KMS-11 (cell line): ENCODE results near the gene SAMD4B.

Experiments
- H2AFZ ChIP-seq: fragments of 200-600 bp; sonication (generic); 2 replicates; pipeline ENCODE4 v1.6.1; 2016; ENCODE audit warnings: antibody characterized with exemption, mixed run types, low read depth
- H3K27ac ChIP-seq: fragments of 200-600 bp; sonication (generic); 2 replicates; pipeline ENCODE4 v1.6.1; 2016; ENCODE audit warnings: mild to moderate bottlenecking, mixed run types
- H3K27me3 ChIP-seq: fragments of 200-600 bp; sonication (generic); 2 replicates; pipeline ENCODE4 v1.6.1; 2017; ENCODE audit warnings: mild to moderate bottlenecking, low read depth, mixed run types, moderate library complexity; ENCODE audit not compliant: insufficient read depth
- H3K36me3 ChIP-seq: fragments of 200-600 bp; sonication (generic); 2 replicates; pipeline ENCODE4 v1.6.1; 2017; ENCODE audit warnings: mild to moderate bottlenecking, mixed run types; ENCODE audit not compliant: insufficient read depth
- H3K4me1 ChIP-seq: fragments of 200-600 bp; sonication (generic); 2 replicates; pipeline ENCODE4 v1.6.1; 2016; ENCODE audit warnings: mild to moderate bottlenecking, low read depth, mixed run types; ENCODE audit not compliant: poor library complexity, severe bottlenecking
- H3K4me2 ChIP-seq: fragments of 200-600 bp; sonication (generic); 2 replicates; pipeline ENCODE4 v1.7.0; 2016; ENCODE audit warnings: mild to moderate bottlenecking, mixed run types
- H3K4me3 ChIP-seq: fragments of 200-600 bp; sonication (generic); IDR thresholded peaks from 2 replicates; pipeline ENCODE4 v1.6.1; 2017; ENCODE audit warnings: low read depth, low read length, mixed read lengths; ENCODE audit not compliant: insufficient read depth
- H3K79me2 ChIP-seq: fragments of 200-600 bp; sonication (generic); 2 replicates; pipeline ENCODE4 v1.6.1; 2016; ENCODE audit warnings: low read depth, mixed run types; ENCODE audit not compliant: insufficient read depth
- H3K9ac ChIP-seq: fragments of 200-600 bp; sonication (generic); 2 replicates; pipeline ENCODE4 v1.6.1; 2016; ENCODE audit warnings: mild to moderate bottlenecking, mixed run types
- H4K20me1 ChIP-seq: fragments of 200-600 bp; sonication (generic); 2 replicates; pipeline ENCODE4 v1.6.1; 2016; ENCODE audit warnings: mild to moderate bottlenecking, mixed run types; ENCODE audit not compliant: insufficient read depth
- TF ChIP-seq, protein P1 (sequence below): fragments of 200-600 bp; sonication (generic); conservative IDR thresholded peaks from 2 replicates; pipeline ENCODE4 v1.6.1; 2017; ENCODE audit warnings: low read depth, mild to moderate bottlenecking, antibody characterized with exemption, low read length, moderate library complexity, mixed read lengths

SAMD4B gene

DNA sequence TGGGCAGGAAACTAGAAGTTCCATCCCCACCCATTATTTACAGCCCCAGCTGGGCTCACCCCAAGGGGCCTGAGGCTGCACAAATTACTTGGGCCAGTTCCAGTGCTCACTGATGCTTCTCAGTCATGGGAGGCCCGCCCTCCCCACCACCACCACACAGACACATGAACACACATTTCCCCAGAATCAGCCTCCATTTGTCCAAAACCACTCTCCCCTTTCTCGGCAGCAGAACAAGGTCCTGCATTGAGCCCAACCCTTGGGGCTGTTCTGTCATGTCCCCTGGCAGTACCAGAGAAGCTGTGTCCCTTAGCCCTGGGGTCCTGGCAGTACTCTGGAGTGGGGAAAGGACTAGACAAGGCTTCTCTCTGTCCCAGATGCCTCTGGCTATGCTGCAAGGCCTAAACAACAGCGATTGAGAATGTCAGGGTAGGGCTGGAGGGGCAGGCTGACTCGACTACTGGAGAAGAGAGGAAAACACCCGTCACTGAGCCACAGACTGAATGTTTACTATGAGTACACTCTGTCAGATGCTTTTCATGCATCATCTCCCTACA is 21.8 kb downstream of the SAMD4B start:
- peaks cover 4% of the 10 kb centered on the region for H3K4me1 ChIP-seq
- H3K9ac ChIP-seq, result no peak overlapping the region
- TF ChIP-seq, protein P1, sequence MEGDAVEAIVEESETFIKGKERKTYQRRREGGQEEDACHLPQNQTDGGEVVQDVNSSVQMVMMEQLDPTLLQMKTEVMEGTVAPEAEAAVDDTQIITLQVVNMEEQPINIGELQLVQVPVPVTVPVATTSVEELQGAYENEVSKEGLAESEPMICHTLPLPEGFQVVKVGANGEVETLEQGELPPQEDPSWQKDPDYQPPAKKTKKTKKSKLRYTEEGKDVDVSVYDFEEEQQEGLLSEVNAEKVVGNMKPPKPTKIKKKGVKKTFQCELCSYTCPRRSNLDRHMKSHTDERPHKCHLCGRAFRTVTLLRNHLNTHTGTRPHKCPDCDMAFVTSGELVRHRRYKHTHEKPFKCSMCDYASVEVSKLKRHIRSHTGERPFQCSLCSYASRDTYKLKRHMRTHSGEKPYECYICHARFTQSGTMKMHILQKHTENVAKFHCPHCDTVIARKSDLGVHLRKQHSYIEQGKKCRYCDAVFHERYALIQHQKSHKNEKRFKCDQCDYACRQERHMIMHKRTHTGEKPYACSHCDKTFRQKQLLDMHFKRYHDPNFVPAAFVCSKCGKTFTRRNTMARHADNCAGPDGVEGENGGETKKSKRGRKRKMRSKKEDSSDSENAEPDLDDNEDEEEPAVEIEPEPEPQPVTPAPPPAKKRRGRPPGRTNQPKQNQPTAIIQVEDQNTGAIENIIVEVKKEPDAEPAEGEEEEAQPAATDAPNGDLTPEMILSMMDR, result no peak
- H3K79me2 ChIP-seq, result no peaks in the 10 kb centered on the region
- no peaks in the 10 kb centered on the region; the same call in 1 of the 2 replicates for H3K36me3 ChIP-seq
- no peak overlapping the region for H3K4me3 ChIP-seq
- no peak overlapping the region for H2AFZ ChIP-seq
- H4K20me1 ChIP-seq, result no peaks in the 10 kb centered on the region
- no peak overlapping the region for H3K27ac ChIP-seq
- H3K27me3 ChIP-seq, result no peaks in the 10 kb centered on the region
- no peak overlapping the region for H3K4me2 ChIP-seq

DNA sequence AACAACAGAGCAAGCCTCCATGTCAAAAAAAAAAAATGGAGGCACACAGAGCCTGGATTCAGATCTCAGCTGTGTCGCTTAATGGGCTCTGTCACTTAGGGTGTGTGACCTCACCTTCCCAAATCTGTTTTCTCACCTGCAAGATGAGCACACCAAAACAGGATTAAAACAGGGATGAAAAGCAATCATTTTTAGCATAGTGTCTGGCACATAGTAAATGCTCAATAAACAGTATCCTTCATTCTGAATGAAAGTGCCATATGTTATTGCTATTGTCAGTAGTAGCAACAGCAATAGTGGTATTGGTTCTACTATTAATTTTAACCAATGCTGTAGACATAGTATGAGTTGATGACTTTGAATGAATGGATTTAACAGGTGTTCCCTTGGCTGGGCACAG is 23.3 kb downstream of the SAMD4B start:
- Histone ChIP-seq H3K27me3 (no peaks in the 10 kb centered on the region), H3K79me2 (no peaks in the 10 kb centered on the region), H3K36me3 (no peaks in the 10 kb centered on the region; the same call in 1 of the 2 replicates), H2AFZ (no peak overlapping the region), H3K4me3 (no peak overlapping the region), H3K4me2 (no peak overlapping the region), H3K4me1 (no peaks in the 10 kb centered on the region), H4K20me1 (no peaks in the 10 kb centered on the region), H3K9ac (no peak overlapping the region), H3K27ac (no peak overlapping the region)
- TF ChIP-seq, protein P1, result no peak

DNA sequence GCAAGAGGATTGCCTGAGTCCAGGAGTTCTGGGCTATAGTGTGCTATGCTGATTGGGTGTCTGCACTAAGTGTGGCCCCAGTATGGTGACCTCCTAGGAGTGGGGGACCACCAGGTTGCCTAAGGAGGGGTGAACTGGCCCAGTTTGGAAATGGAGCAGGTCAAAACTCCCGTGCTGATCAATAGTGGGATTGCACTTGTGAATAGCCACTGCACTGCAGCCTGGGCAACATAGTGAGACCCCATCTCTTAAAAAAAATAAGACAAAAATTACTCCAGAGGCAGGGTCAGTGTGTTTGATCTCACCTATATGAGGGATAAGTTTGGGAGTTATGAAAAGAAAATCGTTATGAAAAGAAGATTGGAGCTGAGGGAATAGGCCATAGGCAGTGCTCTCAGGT is 27.0 kb downstream of the SAMD4B start:
- TF ChIP-seq, protein P1, result no peak
- Histone ChIP-seq H3K4me3 (no peak overlapping the region), H3K36me3 (no peaks in the 10 kb centered on the region), H3K27ac (no peak overlapping the region), H3K4me1 (no peaks in the 10 kb centered on the region), H3K4me2 (no peak overlapping the region), H3K9ac (no peak overlapping the region), H2AFZ (no peak overlapping the region), H3K79me2 (no peaks in the 10 kb centered on the region), H3K27me3 (no peaks in the 10 kb centered on the region), H4K20me1 (no peaks in the 10 kb centered on the region)

DNA sequence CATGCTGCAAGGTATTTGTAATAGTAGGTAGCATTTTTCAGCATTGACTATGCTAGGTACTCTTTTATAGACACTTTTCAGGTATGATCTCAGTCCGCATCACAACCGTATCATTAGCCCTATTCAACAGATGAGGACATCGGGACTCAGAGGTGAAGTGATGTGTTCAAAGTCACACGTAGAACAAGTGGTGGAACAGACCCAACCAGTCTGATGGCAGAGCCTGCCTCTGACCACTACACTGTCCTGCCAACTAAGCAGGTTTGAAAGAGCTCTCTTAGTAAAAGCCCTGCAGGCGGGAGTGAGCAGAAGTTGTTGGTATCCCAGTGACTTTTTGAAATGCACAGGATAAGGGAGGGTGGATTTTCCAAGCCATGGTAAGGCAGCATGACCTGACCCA is 28.5 kb downstream of the SAMD4B start:
- Histone ChIP-seq H3K9ac (no peak overlapping the region), H3K79me2 (no peaks in the 10 kb centered on the region), H3K4me3 (no peak overlapping the region), H3K4me1 (no peaks in the 10 kb centered on the region), H3K4me2 (no peak overlapping the region), H3K27ac (no peak overlapping the region), H3K36me3 (no peaks in the 10 kb centered on the region), H2AFZ (no peak overlapping the region), H4K20me1 (no peaks in the 10 kb centered on the region), H3K27me3 (no peaks in the 10 kb centered on the region)
- TF ChIP-seq, protein P1, result no peak
